ENCODE results near the gene GNB1L.
"Not testable (repeated sequence)": the region's sequence is repeated elsewhere in the genome, so short reads cannot be mapped to it uniquely, and the experiment has no call there.

GNB1L gene

DNA sequence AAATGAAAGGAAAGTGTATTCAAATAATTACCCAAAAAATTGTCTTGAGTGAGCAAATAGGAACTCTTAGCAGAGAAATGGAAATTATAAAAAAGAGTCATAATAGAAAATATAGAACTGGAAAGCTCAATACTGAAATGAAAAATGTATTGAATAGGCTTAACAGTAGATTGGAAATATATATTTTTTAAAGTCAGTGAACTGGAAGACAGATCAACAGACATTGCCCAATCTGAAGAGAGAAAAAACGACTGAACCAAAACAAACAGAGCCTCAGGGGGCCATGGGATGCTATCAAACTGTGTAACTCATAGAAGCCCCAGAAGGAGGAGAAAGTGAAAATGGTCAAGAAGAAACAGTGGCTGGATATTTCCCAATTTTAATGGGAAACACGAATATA, 61.5 kb downstream of the GNB1L start:
- no peaks in the 10 kb centered on the region for H3K27me3 ChIP-seq (replicated peaks; ENCODE audit: control insufficient read depth, insufficient read depth, low read length)
- H3K36me3 ChIP-seq (ENCODE audit: control insufficient read depth, insufficient read depth, low read length): no peaks in the 10 kb centered on the region; the same call in 1 of the 2 replicates
- no peak overlapping the region for H3K4me3 ChIP-seq (replicated peaks; ENCODE audit: low read depth, low read length)
- TF ChIP-seq, protein P1, sequence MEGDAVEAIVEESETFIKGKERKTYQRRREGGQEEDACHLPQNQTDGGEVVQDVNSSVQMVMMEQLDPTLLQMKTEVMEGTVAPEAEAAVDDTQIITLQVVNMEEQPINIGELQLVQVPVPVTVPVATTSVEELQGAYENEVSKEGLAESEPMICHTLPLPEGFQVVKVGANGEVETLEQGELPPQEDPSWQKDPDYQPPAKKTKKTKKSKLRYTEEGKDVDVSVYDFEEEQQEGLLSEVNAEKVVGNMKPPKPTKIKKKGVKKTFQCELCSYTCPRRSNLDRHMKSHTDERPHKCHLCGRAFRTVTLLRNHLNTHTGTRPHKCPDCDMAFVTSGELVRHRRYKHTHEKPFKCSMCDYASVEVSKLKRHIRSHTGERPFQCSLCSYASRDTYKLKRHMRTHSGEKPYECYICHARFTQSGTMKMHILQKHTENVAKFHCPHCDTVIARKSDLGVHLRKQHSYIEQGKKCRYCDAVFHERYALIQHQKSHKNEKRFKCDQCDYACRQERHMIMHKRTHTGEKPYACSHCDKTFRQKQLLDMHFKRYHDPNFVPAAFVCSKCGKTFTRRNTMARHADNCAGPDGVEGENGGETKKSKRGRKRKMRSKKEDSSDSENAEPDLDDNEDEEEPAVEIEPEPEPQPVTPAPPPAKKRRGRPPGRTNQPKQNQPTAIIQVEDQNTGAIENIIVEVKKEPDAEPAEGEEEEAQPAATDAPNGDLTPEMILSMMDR (IDR thresholded peaks at IDR 0.05; ENCODE audit: insufficient read depth, low read length, poor library complexity, severe bottlenecking): no peak
- no peak for DNase-seq (ENCODE audit: extremely low read depth, insufficient read length)

GRCh38 chr22:19792383-19792896, 62.2 kb downstream of the GNB1L start:
- H3K4me3 ChIP-seq (replicated peaks; ENCODE audit: low read depth, low read length); H3K27me3 ChIP-seq (replicated peaks; ENCODE audit: control insufficient read depth, insufficient read depth, low read length); H3K36me3 ChIP-seq (ENCODE audit: control insufficient read depth, insufficient read depth, low read length); DNase-seq (ENCODE audit: extremely low read depth, insufficient read length): not testable (repeated sequence)

GRCh38 chr22:19791894-19792293, 62.8 kb downstream of the GNB1L start:
- DNase-seq (ENCODE audit: extremely low read depth, insufficient read length): no peak
- TF ChIP-seq, protein P1 (IDR thresholded peaks at IDR 0.05; ENCODE audit: insufficient read depth, low read length, poor library complexity, severe bottlenecking): no peak

DNA sequence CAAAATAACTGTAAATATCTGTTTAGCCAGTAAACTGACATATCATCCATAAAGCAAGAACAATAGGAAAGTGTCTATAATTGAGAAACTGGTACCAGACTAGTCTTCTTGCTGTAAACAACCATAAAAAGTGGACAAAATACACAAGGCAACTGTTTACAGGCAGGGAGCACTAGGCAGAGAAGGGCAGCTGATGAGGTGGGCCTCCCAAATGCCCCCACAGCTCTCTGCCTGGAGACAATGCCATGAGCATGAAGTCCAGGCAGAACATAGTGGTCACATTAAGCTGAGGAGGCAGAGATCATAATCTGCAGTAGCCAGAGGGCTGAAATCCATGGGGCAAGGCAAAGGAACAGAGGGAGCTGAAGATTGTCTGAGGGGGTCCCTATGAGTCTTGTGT, 63.4 kb downstream of the GNB1L start:
- TF ChIP-seq, protein P1 (IDR thresholded peaks at IDR 0.05; ENCODE audit: insufficient read depth, low read length, poor library complexity, severe bottlenecking): no peak
- Histone ChIP-seq H3K4me3 (replicated peaks; ENCODE audit: low read depth, low read length) (no peak overlapping the region), H3K36me3 (ENCODE audit: control insufficient read depth, insufficient read depth, low read length) (no peaks in the 10 kb centered on the region; the same call in 1 of the 2 replicates), H3K27me3 (replicated peaks; ENCODE audit: control insufficient read depth, insufficient read depth, low read length) (no peaks in the 10 kb centered on the region)
- DNase-seq (ENCODE audit: extremely low read depth, insufficient read length): no peak

More at GRCh38 chr22:19791894-19792293, 62.8 kb downstream of the GNB1L start:
- H3K36me3 ChIP-seq (ENCODE audit: control insufficient read depth, insufficient read depth, low read length): no peaks in the 10 kb centered on the region; the same call in 1 of the 2 replicates
- no peak overlapping the region for H3K4me3 ChIP-seq (replicated peaks; ENCODE audit: low read depth, low read length)
- H3K27me3 ChIP-seq (replicated peaks; ENCODE audit: control insufficient read depth, insufficient read depth, low read length): no peaks in the 10 kb centered on the region

GRCh38 chr22:19789828-19790227, 64.8 kb downstream of the GNB1L start:
- no peak for DNase-seq (ENCODE audit: extremely low read depth, insufficient read length)
- TF ChIP-seq, protein P1 (IDR thresholded peaks at IDR 0.05; ENCODE audit: insufficient read depth, low read length, poor library complexity, severe bottlenecking): no peak

DNA sequence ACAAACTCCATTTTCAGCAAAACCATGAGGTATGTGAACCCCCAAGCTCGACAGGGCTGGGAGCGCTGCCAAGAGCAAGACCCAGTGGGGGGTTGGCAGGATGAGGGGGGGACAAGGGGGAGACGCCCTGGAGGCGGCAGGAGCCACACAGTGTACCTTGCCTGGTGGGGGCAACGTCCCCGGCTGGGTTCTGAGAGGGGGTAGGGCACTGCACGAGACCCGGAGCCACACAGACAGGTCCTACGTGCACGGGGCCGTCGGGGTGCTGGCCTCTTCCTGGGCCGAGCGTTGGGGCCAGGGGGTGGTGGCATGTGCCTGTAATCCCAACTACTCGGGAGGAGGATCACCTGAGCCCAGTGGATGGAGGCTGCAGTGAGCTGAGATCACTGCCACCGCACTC, 65.3 kb downstream of the GNB1L start:
- Histone ChIP-seq H3K36me3 (ENCODE audit: control insufficient read depth, insufficient read depth, low read length) (no peaks in the 10 kb centered on the region; the same call in 1 of the 2 replicates), H3K4me3 (replicated peaks; ENCODE audit: low read depth, low read length) (no peak overlapping the region), H3K27me3 (replicated peaks; ENCODE audit: control insufficient read depth, insufficient read depth, low read length) (no peaks in the 10 kb centered on the region)
- TF ChIP-seq, protein P1 (IDR thresholded peaks at IDR 0.05; ENCODE audit: insufficient read depth, low read length, poor library complexity, severe bottlenecking): no peak
- no peak for DNase-seq (ENCODE audit: extremely low read depth, insufficient read length)

More at GRCh38 chr22:19789828-19790227, 64.8 kb downstream of the GNB1L start:
- no peaks in the 10 kb centered on the region for H3K27me3 ChIP-seq (replicated peaks; ENCODE audit: control insufficient read depth, insufficient read depth, low read length)
- no peak overlapping the region for H3K4me3 ChIP-seq (replicated peaks; ENCODE audit: low read depth, low read length)
- no peaks in the 10 kb centered on the region; the same call in 1 of the 2 replicates for H3K36me3 ChIP-seq (ENCODE audit: control insufficient read depth, insufficient read depth, low read length)
